ENCODE results near the gene HIC2.
"Not testable (repeated sequence)": the region's sequence is repeated elsewhere in the genome, so short reads cannot be mapped to it uniquely, and the experiment has no call there.

GRCh38 chr22:21473664-21474063 lies 56.5 kb downstream of the HIC2 start:
- TF ChIP-seq, protein P1, sequence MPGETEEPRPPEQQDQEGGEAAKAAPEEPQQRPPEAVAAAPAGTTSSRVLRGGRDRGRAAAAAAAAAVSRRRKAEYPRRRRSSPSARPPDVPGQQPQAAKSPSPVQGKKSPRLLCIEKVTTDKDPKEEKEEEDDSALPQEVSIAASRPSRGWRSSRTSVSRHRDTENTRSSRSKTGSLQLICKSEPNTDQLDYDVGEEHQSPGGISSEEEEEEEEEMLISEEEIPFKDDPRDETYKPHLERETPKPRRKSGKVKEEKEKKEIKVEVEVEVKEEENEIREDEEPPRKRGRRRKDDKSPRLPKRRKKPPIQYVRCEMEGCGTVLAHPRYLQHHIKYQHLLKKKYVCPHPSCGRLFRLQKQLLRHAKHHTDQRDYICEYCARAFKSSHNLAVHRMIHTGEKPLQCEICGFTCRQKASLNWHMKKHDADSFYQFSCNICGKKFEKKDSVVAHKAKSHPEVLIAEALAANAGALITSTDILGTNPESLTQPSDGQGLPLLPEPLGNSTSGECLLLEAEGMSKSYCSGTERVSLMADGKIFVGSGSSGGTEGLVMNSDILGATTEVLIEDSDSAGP (CRISPR knock-in tag; IDR thresholded peaks at IDR 0.05) = not testable (repeated sequence)
- not testable (repeated sequence) for TF ChIP-seq PRDM10 (IDR thresholded peaks at IDR 0.05; ENCODE audit: partially characterized antibody); ZFX (CRISPR knock-in tag; IDR thresholded peaks at IDR 0.05); POLR2AphosphoS5 (IDR thresholded peaks at IDR 0.05; ENCODE audit: control insufficient read depth, insufficient read depth, low read depth, low read length); ZC3H11A (IDR thresholded peaks at IDR 0.05; ENCODE audit: low read depth, low read length); CTCF (IDR thresholded peaks at IDR 0.05 in 2 of 3, conservative IDR thresholded peaks at IDR 0.05 in 1 of 3; ENCODE audit: insufficient read depth in 2 of 3, low read depth in 1 of 3, low read length in 3 of 3); TCF7 (IDR thresholded peaks at IDR 0.05; ENCODE audit: borderline replicate concordance); CREB1 (IDR thresholded peaks at IDR 0.05); CREB1 (CRISPR knock-in tag; IDR thresholded peaks at IDR 0.05)

All from K562 (cell line).